ENCODE results near the gene CHRNA1.

The CHRNA1 gene

DNA sequence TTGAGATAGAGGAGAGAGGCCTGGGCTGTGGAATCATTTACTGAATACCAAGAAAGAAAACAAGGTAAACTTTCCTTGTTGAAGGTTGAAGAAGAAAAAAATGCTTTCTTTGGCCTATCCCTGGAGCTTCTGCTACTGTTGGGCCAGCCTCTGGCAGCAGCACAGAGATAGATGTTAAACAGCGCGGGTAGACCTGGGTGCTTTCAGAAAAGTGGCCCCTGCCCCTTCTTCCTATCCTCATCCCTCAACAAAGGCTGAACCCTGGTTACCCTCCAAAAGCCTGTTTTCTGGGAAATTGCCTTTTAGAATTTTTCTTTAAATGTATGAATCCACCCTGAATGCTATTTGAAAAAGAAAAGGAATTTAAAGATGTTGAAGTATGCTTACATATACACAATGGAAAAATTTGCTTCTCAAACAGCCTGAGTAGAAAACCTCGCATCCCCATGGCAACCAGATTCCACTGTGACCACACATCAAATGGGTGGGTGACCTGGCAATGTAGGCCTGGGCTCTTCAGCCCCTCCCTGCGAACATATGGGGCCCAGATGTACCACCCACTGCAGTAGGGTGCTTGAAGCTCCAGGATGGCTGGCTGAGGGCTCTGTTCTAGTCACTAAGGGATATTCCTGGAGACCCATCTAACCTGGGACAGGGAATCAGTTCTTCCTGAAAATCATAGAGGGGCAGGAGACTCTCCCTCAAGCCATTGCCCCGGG is 23.4 kb upstream of the CHRNA1 start:
- Histone ChIP-seq H3K9me3 (ENCODE audit: severe bottlenecking) (no peaks in the 10 kb centered on the region), H3K36me3 (no peaks in the 10 kb centered on the region), H3K27ac (no peak overlapping the region), H3K27me3 (ENCODE audit: insufficient read depth, low read depth, severe bottlenecking) (no peaks in the 10 kb centered on the region), H3K4me3 (ENCODE audit: low read depth, low read length) (no peak overlapping the region)
- no peak for DNase-seq
- TF ChIP-seq, protein P1, sequence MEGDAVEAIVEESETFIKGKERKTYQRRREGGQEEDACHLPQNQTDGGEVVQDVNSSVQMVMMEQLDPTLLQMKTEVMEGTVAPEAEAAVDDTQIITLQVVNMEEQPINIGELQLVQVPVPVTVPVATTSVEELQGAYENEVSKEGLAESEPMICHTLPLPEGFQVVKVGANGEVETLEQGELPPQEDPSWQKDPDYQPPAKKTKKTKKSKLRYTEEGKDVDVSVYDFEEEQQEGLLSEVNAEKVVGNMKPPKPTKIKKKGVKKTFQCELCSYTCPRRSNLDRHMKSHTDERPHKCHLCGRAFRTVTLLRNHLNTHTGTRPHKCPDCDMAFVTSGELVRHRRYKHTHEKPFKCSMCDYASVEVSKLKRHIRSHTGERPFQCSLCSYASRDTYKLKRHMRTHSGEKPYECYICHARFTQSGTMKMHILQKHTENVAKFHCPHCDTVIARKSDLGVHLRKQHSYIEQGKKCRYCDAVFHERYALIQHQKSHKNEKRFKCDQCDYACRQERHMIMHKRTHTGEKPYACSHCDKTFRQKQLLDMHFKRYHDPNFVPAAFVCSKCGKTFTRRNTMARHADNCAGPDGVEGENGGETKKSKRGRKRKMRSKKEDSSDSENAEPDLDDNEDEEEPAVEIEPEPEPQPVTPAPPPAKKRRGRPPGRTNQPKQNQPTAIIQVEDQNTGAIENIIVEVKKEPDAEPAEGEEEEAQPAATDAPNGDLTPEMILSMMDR (IDR thresholded peaks at IDR 0.05; ENCODE audit: low read depth, low read length), result no peak

DNA sequence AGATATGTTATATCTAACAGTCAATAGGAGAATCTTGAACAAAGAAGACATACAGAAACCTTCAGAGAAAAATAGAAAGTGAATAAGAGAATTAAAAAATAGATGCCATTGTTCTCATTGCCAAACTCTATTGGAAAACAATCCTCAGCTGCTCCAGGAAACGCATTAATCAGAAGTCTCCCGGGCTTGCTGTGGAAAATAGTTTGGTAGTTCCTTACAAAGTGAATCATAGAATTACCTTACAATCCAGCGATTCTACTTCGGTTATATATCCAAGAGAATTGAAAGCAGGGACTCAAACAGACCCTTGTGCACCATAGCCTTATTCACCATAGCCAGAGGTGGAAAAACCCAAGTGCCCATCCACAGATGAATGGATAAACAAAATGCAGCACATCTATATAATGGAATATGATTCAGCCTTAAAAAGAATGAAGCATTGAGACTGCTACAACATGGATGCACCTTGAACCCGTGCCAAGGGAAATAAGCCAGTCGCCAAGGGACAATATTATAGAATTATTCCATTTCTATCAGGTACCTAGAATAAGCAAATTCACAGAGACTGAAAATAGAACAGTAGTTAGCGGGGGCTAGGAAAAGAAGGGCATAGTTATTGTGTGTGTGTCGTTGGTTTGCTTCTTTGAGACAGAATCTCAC is 21.9 kb upstream of the CHRNA1 start:
- Histone ChIP-seq H3K9me3 (ENCODE audit: severe bottlenecking) (no peaks in the 10 kb centered on the region), H3K27me3 (ENCODE audit: insufficient read depth, low read depth, severe bottlenecking) (no peaks in the 10 kb centered on the region), H3K36me3 (no peaks in the 10 kb centered on the region), H3K4me3 (ENCODE audit: low read depth, low read length) (no peak overlapping the region), H3K27ac (no peak overlapping the region)
- DNase-seq, result no peak
- TF ChIP-seq, protein P1 (IDR thresholded peaks at IDR 0.05; ENCODE audit: low read depth, low read length), result no peak

DNA sequence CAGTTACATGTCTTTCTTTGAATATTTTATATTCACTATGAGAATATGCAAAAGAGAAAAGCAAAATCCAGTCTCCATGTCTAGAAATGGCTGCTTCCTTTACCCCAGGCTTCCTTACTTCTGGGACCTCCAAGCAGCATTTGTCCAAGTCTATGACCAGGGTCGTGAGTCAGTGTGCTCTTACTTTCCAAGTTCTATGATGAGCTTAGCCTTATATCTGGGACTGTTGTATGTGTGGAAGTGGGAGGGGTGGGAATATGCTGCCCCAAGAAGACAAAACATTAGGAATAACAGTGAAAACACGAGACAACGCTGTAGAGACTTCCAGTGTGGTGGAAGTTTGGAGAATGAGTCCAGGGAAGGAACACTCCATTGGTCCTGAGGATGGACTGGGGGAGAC is 21.2 kb upstream of the CHRNA1 start:
- no peaks in the 10 kb centered on the region for H3K9me3 ChIP-seq (ENCODE audit: severe bottlenecking)
- H3K27ac ChIP-seq, result no peak overlapping the region
- no peaks in the 10 kb centered on the region for H3K27me3 ChIP-seq (ENCODE audit: insufficient read depth, low read depth, severe bottlenecking)
- TF ChIP-seq, protein P1 (IDR thresholded peaks at IDR 0.05; ENCODE audit: low read depth, low read length), result no peak
- H3K4me3 ChIP-seq (ENCODE audit: low read depth, low read length), result no peak overlapping the region
- DNase-seq, result no peak
- no peaks in the 10 kb centered on the region for H3K36me3 ChIP-seq

DNA sequence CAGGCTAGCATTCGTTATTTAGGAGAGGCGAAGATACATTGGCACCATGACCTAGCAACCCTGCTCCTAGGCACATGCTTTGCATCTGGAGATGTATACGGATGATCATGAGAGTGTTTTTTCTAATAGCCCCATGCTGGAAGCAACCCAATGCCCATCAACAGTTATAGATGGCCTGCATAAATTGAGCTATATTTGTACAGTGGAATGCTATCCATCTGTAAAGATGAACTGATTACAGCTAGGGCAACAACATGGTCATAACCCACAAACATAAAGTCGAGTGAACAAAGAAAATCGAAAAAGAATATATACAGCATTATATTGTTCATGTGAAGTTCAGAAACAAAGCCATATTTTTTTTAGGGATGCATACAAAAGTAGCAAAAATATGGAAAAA is 20.6 kb upstream of the CHRNA1 start:
- Histone ChIP-seq H3K27me3 (ENCODE audit: insufficient read depth, low read depth, severe bottlenecking) (no peaks in the 10 kb centered on the region), H3K9me3 (ENCODE audit: severe bottlenecking) (no peaks in the 10 kb centered on the region), H3K27ac (no peak overlapping the region), H3K36me3 (no peaks in the 10 kb centered on the region), H3K4me3 (ENCODE audit: low read depth, low read length) (no peak overlapping the region)
- TF ChIP-seq, protein P1 (IDR thresholded peaks at IDR 0.05; ENCODE audit: low read depth, low read length), result no peak
- no peak for DNase-seq

DNA sequence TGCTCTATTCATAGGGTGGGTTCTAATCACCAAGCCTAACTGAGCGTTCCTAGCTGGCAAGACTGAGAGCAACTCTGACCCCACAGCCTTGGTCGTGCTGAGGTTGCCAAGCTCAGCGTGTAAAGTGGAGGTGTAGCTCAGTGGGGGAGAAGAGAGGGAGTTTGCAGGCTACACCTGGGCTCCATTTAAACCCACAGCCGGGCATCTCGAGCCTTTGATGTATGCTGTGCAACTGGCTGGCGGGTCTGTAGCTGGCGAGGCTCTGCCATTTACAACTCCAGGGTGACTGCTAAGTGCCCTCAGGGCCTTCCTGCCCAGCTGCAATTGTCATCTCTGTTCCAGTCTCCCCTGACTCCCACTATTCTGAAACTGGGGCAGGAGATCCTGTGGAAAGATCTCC is 20.0 kb upstream of the CHRNA1 start:
- H3K27me3 ChIP-seq (ENCODE audit: insufficient read depth, low read depth, severe bottlenecking), result no peaks in the 10 kb centered on the region
- no peak overlapping the region for H3K4me3 ChIP-seq (ENCODE audit: low read depth, low read length)
- DNase-seq, result no peak
- TF ChIP-seq, protein P1 (IDR thresholded peaks at IDR 0.05; ENCODE audit: low read depth, low read length), result no peak
- H3K36me3 ChIP-seq, result no peaks in the 10 kb centered on the region
- no peaks in the 10 kb centered on the region for H3K9me3 ChIP-seq (ENCODE audit: severe bottlenecking)
- H3K27ac ChIP-seq, result no peak overlapping the region
